Stimulated activated CD4-positive, alpha-beta T cell treated with anti-CD3 and anti-CD28 coated beads, Interleukin-12 subunit alpha, Interleukin-12 subunit beta, amount 100 ng/mL, for 48 hours (primary cell): Measurements from ENCODE around the gene RIPOR3.
"Not testable (repeated sequence)": the region's sequence is repeated elsewhere in the genome, so short reads cannot be mapped to it uniquely, and the experiment has no call there.

Experiments used
- DNase-seq, 3 donors: peaks; one replicate each; pipeline ENCODE4 v3.0.0-alpha.2; 2020; ENCODE audit warnings: low read depth in 2 of 3, low spot score in 1 of 3

The RIPOR3 gene

GRCh38 chr20:50703651-50704438 lies 12.5 kb upstream of the RIPOR3 start:
- DNase-seq = not testable (repeated sequence)

GRCh38 chr20:50701041-50701963 lies 10.0 kb upstream of the RIPOR3 start:
- DNase-seq = no peak

GRCh38 chr20:50699688-50700087 lies 8.3 kb upstream of the RIPOR3 start:
- DNase-seq = no peak

GRCh38 chr20:50698255-50698654 lies 6.9 kb upstream of the RIPOR3 start:
- not testable (repeated sequence) for DNase-seq

GRCh38 chr20:50695135-50695872 lies 4.0 kb upstream of the RIPOR3 start:
- no peak for DNase-seq

- no peak for DNase-seq
Observed at GRCh38 chr20:50694379-50695134, 3.2 kb upstream of the RIPOR3 start.

- no peak for DNase-seq
Observed at GRCh38 chr20:50693001-50693400, 1.7 kb upstream of the RIPOR3 start.

GRCh38 chr20:50692552-50692933 lies 1.2 kb upstream of the RIPOR3 start:
- no peak for DNase-seq

GRCh38 chr20:50691573-50692551 lies 520 bp upstream of the RIPOR3 start:
- no peak for DNase-seq

GRCh38 chr20:50689864-50690649 lies 1.3 kb downstream of the RIPOR3 start:
- no peak for DNase-seq

- DNase-seq = no peak
Observed at GRCh38 chr20:50688256-50688975, 2.9 kb downstream of the RIPOR3 start.

- no peak for DNase-seq
Observed at GRCh38 chr20:50686821-50687220, 4.5 kb downstream of the RIPOR3 start.

- no peak for DNase-seq
Observed at GRCh38 chr20:50683570-50683969, 7.8 kb downstream of the RIPOR3 start.

GRCh38 chr20:50682947-50683530 lies 8.3 kb downstream of the RIPOR3 start:
- DNase-seq = no peak

GRCh38 chr20:50682065-50682464 lies 9.3 kb downstream of the RIPOR3 start:
- DNase-seq = no peak

- DNase-seq = no peak
Observed at GRCh38 chr20:50681359-50682064, 9.8 kb downstream of the RIPOR3 start.
